HG03460 (cell line): ENCODE measurements around the gene ETS2.
"Not testable (repeated sequence)": the region's sequence is repeated elsewhere in the genome, so short reads cannot be mapped to it uniquely, and the experiment has no call there.

Source experiments
- ATAC-seq: cut with Tn5 transposase; IDR thresholded peaks from one replicate; pipeline ENCODE4 v1.9.1; 2021; ENCODE audit not compliant: unreplicated experiment

ETS2 gene

DNA sequence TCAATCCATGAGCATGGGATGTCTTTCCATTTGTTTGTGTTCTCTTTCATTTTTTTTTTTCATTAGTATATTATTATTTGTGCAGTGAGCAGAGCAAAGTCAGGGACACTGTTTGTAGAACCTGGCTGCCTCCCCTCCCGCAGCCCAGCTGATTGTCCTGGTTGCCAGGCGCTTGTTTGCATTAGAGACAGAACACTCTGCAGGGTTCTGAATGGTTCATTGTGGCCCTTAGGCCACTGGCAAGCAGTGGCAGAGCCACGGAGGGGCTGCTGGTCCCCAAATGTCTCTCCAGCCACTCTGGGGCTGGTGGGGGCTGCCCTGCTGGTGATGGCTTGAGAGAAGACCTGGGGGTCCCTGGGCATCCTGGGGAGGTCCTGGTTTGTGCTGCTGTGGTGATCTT is 29.0 kb downstream of the ETS2 start:
- no peak for ATAC-seq

GRCh38 chr21:38837806-38838461 is 32.2 kb downstream of the ETS2 start:
- ATAC-seq, result no peak

- ATAC-seq, result no peak
These were observed 33.0 kb downstream of the ETS2 start for GRCh38 chr21:38838598-38839327.

- no peak for ATAC-seq
These were observed 33.9 kb downstream of the ETS2 start for GRCh38 chr21:38839328-38840286.

- no peak for ATAC-seq
These were observed 34.9 kb downstream of the ETS2 start for GRCh38 chr21:38840456-38841300.

- no peak for ATAC-seq
These were observed 35.7 kb downstream of the ETS2 start for GRCh38 chr21:38841472-38841871.

GRCh38 chr21:38842079-38842478 is 36.4 kb downstream of the ETS2 start:
- no peak for ATAC-seq

DNA sequence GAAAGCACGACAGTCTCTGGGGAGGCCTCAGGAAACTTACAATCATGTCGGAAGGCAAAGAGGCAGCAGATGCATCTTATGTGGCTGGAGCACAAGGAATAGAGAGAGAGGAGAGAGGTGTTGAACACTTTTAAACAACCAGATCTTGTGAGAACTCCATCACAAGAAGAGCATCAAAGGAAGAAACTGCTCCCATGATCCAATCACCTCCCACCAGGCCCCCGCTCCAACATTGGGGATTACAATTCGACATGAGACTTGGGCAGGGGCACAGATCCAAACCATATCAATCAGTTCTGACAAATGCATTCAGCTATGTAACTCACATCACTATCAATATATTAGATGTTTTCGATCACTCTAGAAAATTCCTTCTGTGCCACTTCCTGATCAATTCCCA is 37.6 kb downstream of the ETS2 start:
- ATAC-seq, result no peak

- ATAC-seq, result no peak
These were observed 38.2 kb downstream of the ETS2 start for GRCh38 chr21:38843806-38844503.

DNA sequence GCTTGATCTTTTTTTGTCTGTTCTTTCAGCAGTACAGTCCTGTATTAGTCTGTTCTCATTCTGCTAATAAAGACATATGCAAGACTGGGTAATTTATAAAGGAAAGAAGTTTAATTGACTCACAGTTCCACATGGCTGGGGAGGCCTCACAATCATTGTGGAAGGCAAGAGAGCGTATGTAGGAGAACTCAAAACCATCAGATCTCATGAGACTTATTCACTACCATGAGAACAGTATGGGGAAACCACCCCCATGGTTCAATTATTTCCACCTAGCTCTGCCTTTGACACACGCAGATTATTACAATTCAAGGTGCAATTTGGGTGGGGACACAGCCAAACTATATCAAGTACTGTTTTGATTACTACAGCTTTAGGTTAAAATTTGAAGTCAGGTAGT is 39.6 kb downstream of the ETS2 start:
- ATAC-seq, result not testable (repeated sequence)

DNA sequence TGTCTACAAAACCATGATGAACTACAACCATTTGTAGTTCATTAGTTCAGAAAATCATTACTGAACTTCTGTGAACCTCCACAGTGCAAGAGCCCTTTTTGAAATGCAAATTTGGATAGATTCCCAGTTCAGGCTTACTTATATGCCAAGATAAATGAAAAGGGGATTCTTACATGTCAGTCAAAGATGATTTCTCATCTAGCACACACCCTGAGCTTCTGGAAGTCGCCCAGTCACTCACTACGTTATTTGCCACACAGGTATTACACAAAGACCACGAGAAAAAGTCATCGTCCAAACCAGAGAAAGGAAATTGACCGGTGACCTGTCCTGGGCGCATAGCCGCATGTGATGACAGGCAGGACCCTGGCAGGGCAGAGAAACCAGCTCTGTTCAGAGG is 41.8 kb downstream of the ETS2 start:
- ATAC-seq, result no peak

- no peak for ATAC-seq
These were observed 42.5 kb downstream of the ETS2 start for GRCh38 chr21:38848187-38848609.

DNA sequence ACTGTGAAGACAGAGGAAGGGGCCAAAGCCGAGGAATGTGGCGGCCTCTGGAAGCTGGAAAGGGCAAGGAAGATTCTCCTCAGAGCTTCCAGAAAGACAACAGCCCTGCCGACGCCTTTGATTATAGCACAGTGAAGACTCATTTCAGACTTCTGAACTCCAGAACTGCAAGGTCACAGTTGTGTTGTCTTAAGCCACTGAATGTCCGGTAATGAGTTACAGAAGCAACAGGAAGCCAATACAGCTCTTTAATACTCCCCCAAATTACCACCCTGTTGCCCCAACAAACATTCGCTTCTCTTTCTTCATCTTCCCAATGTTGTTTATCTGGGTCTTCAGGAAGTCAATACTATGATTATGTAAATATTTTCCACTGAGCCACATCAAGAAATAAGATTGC is 44.0 kb downstream of the ETS2 start:
- no peak for ATAC-seq

DNA sequence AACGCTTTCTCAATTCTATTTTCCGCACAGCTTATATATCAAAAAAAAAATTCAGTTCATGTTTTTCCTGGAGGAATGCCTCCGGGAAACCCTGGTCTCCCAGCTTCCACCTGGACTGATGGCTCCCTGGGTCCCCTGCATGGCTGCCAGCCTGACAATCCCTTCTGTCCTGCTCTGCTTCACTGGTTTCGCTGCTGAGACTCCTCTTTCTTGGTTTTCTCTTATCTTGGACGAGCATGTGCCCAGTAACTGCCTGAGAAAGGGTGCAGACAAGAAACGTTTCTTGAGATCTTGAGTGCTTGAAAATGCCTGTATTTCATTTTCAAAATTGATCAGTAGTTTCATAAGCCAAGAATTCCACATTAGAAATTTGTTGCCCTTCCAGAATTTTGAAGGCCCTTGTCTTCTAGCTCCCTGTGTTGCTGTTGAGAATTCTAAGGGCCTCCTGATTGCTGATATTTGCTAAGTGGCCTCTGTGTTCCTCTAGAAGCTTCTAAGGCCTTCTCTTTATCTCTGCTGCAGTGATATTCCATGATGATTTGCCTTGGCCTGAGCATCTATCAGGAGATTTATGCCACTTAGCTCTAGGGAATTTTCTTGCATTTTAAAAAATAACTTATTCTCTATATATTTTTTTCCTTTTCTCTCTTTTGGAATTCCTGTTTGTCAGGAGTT is 44.7 kb downstream of the ETS2 start:
- ATAC-seq, result no peak

DNA sequence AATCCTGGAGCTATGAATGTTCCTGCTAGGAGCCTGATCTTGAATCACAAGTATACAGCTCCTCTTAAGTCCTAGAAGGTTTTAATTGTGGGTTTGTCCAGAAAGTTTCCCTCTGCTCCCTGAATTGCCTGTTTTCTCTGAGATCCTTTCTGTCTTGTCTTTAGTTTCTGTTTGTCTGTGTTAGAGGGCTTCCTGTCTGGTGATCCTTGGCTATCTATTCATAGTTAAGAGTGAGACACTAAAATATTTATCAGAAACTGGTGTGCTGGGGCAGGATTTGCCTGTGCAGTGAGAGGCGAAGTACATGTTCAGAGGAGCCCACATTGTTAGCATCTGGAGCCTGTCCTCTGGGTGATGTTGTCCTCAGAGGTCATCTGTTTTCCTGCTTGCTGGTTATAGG is 45.4 kb downstream of the ETS2 start:
- no peak for ATAC-seq

GRCh38 chr21:38852278-38852677 is 46.5 kb downstream of the ETS2 start:
- ATAC-seq, result no peak

GRCh38 chr21:38852708-38853107 is 47.0 kb downstream of the ETS2 start:
- ATAC-seq, result no peak

GRCh38 chr21:38853421-38853919 is 47.7 kb downstream of the ETS2 start:
- ATAC-seq, result peak; percentile 89

- no peak for ATAC-seq
These were observed 51.6 kb downstream of the ETS2 start for GRCh38 chr21:38857152-38857825.
